ENCODE results near the gene TTC3. TPM values are rescaled to one million over a fixed set of nuclear protein-coding genes. Genes with fewer than 3 reads are reported as not detected.

Gene TTC3
- total and polyA plus RNA-seq, 7 experiments from 2014 or later: 66.6 to 208 (median 139) TPM

- no peak overlapping the region for H3K4me3 ChIP-seq (ENCODE audit: low read length)
- Mint-ChIP-seq H3K27ac (peak overlapping the region in 2 of 9 donors; percentile 41 to 45), H3K4me1 (peaks cover 0 to 12% (median 0%) of the 10 kb centered on the region in 7 donors), H3K27me3 (no peaks in the 10 kb centered on the region), H3K36me3 (peaks cover 19 to 79% (median 51%) of the 10 kb centered on the region in 5 donors), H3K4me3 (no peak overlapping the region), H3K9me3 (peaks cover 0 to 6% (median 0%) of the 10 kb centered on the region in 11 donors)
- DNase-seq: no peak
- ATAC-seq: no peak
- POLR2A ChIA-PET: no interaction called here
- intact Hi-C loops (cut with micrococcal nuclease): no loop called here
- no peaks in the 10 kb centered on the region for H3K9me3 ChIP-seq (ENCODE audit: control insufficient read depth in 2 of 3, low read length in 3 of 3)
- H3K27me3 ChIP-seq (ENCODE audit: control insufficient read depth in 2 of 2, insufficient read depth in 2 of 2, low read length in 2 of 2): no peaks in the 10 kb centered on the region
- CTCF ChIA-PET: no interaction called here
- H3K4me1 ChIP-seq (ENCODE audit: control insufficient read depth in 2 of 2, insufficient read depth in 2 of 2, low read length in 2 of 2): no peaks in the 10 kb centered on the region
- H3K36me3 ChIP-seq (ENCODE audit: control insufficient read depth in 2 of 3, insufficient read depth in 3 of 3, low read length in 3 of 3): peaks cover 0 to 53% (median 9%) of the 10 kb centered on the region in 3 experiments
- no peak overlapping the region for H3K27ac ChIP-seq (ENCODE audit: low read depth, low read length)
These were observed 73.5 kb downstream of the TTC3 start for GRCh38 chr21:37146320-37147235.

- H3K27me3 Mint-ChIP-seq: no peaks in the 10 kb centered on the region
- H3K4me3 ChIP-seq (ENCODE audit: low read length): no peak overlapping the region
- peaks cover 0 to 73% (median 8%) of the 10 kb centered on the region in 3 experiments for H3K36me3 ChIP-seq (ENCODE audit: control insufficient read depth in 2 of 3, insufficient read depth in 3 of 3, low read length in 3 of 3)
- ChIA-PET POLR2A (no interaction called here), CTCF (no interaction called here)
- H3K27ac ChIP-seq (ENCODE audit: low read depth, low read length): no peak overlapping the region
- no peaks in the 10 kb centered on the region for H3K27me3 ChIP-seq (ENCODE audit: control insufficient read depth in 2 of 2, insufficient read depth in 2 of 2, low read length in 2 of 2)
- no peaks in the 10 kb centered on the region for H3K9me3 ChIP-seq (ENCODE audit: control insufficient read depth in 2 of 3, low read length in 3 of 3)
- no peak for DNase-seq
- H3K4me1 Mint-ChIP-seq: peaks cover 0 to 12% (median 0%) of the 10 kb centered on the region in 7 donors
- H3K4me3 Mint-ChIP-seq: no peak overlapping the region
- H3K4me1 ChIP-seq (ENCODE audit: control insufficient read depth in 2 of 2, insufficient read depth in 2 of 2, low read length in 2 of 2): no peaks in the 10 kb centered on the region
- ATAC-seq: no peak
- no peaks in the 10 kb centered on the region for H3K9me3 Mint-ChIP-seq
- peaks cover 14 to 72% (median 46%) of the 10 kb centered on the region in 5 donors for H3K36me3 Mint-ChIP-seq
- H3K27ac Mint-ChIP-seq: peak overlapping the region in 2 of 9 donors; percentile 28 to 31
- intact Hi-C loops (cut with micrococcal nuclease): no loop called here
These were observed 76.4 kb downstream of the TTC3 start for GRCh38 chr21:37149411-37149810.

DNA sequence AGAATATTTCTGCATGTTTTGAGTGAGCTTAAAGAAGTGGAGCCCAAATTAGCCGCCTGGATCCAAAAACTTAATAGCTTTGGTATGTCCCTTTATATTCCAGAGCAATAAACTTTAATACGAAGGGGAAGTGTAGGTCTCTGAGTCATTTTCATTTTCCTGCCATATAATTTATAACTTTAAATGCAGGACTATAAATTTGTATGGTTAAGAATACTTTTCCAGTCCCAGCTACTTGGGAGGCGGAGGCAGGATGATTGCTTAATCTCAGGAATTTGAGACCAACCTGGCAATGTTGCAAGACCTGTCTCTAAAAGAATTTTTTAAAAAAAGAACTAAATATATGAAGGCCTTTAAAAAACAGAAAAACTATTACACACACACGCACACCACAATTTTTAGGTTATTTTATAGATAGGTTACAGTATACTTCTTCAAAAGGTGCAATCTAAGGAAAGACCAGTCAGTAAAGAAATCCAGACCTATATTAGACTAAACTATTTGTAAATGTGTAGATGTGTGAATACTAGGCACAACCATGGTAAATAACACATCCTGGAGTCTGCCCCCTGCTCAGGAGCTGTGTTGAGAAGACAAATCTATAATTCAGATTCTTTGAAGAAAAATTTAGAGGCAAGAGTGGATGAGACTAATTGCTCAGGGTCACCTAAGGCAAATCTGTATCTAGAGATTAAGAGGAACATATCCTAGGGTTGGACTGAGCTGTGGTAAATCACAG is 80.3 kb downstream of the TTC3 start:
- no peak overlapping the region for H3K4me3 ChIP-seq (ENCODE audit: low read length)
- no peaks in the 10 kb centered on the region for H3K9me3 ChIP-seq (ENCODE audit: control insufficient read depth in 2 of 3, low read length in 3 of 3)
- no peaks in the 10 kb centered on the region for H3K27me3 Mint-ChIP-seq
- H3K27me3 ChIP-seq (ENCODE audit: control insufficient read depth in 2 of 2, insufficient read depth in 2 of 2, low read length in 2 of 2): no peaks in the 10 kb centered on the region
- ATAC-seq (no peak), DNase-seq (no peak)
- H3K27ac ChIP-seq (ENCODE audit: low read depth, low read length): no peak overlapping the region
- H3K4me3 Mint-ChIP-seq: no peak overlapping the region
- POLR2A ChIA-PET: interaction anchor here (0.6 kb wide), 1 partner anchor 234 kb away, joined by 4 read pairs; no protein-coding TSS in a partner anchor
- CTCF ChIA-PET: interaction anchor here (0.6 kb wide), 1 partner anchor 39 kb away, joined by 3 read pairs; no protein-coding TSS in a partner anchor
- H3K36me3 ChIP-seq (ENCODE audit: control insufficient read depth in 2 of 3, insufficient read depth in 3 of 3, low read length in 3 of 3): peaks cover 0 to 70% (median 0%) of the 10 kb centered on the region in 3 experiments
- intact Hi-C loops (cut with micrococcal nuclease): no loop called here
- no peaks in the 10 kb centered on the region for H3K4me1 Mint-ChIP-seq
- no peaks in the 10 kb centered on the region for H3K4me1 ChIP-seq (ENCODE audit: control insufficient read depth in 2 of 2, insufficient read depth in 2 of 2, low read length in 2 of 2)
- H3K9me3 Mint-ChIP-seq: peaks cover 0 to 1% (median 0%) of the 10 kb centered on the region in 11 donors
- H3K27ac Mint-ChIP-seq: no peak overlapping the region
- H3K36me3 Mint-ChIP-seq: peaks cover 4 to 61% (median 50%) of the 10 kb centered on the region in 5 donors

DNA sequence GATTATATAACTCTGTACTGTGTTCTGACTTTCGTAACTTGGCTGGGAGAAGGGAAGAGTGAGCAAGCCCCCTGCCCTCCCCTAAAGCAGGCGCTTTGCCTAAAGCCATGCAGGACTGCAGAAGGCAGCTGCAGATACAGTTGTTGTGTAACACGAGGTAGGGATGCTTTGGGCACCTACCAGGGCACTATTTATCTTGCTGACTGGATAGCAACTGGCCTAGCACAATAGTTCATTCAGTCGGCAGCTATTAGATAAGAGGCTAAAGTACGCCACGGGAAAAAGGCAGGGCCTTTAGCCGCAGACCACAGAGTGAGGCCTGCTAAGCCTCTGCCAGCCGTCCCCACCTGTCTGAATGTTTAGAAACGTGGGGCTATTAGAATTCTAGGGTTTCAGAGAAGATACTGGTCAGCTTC is 80.9 kb downstream of the TTC3 start:
- DNase-seq (no peak), ATAC-seq (no peak)
- Histone ChIP-seq H3K27ac (ENCODE audit: low read depth, low read length) (no peak overlapping the region), H3K36me3 (ENCODE audit: control insufficient read depth in 2 of 3, insufficient read depth in 3 of 3, low read length in 3 of 3) (peaks cover 0 to 74% (median 0%) of the 10 kb centered on the region in 3 experiments), H3K9me3 (ENCODE audit: control insufficient read depth in 2 of 3, low read length in 3 of 3) (no peaks in the 10 kb centered on the region), H3K4me3 (ENCODE audit: low read length) (no peak overlapping the region), H3K27me3 (ENCODE audit: control insufficient read depth in 2 of 2, insufficient read depth in 2 of 2, low read length in 2 of 2) (no peaks in the 10 kb centered on the region), H3K4me1 (ENCODE audit: control insufficient read depth in 2 of 2, insufficient read depth in 2 of 2, low read length in 2 of 2) (no peaks in the 10 kb centered on the region)
- Mint-ChIP-seq H3K4me3 (no peak overlapping the region), H3K36me3 (peaks cover 8 to 63% (median 56%) of the 10 kb centered on the region in 5 donors), H3K27ac (peak overlapping the region in 1 of 9 donors; percentile 38), H3K9me3 (peaks cover 0 to 1% (median 0%) of the 10 kb centered on the region in 11 donors), H3K4me1 (peaks cover 0 to 3% (median 0%) of the 10 kb centered on the region in 7 donors), H3K27me3 (no peaks in the 10 kb centered on the region)
- POLR2A ChIA-PET: no interaction called here
- intact Hi-C loops (cut with micrococcal nuclease): no loop called here
- CTCF ChIA-PET: interaction anchor here (0.6 kb wide), 1 partner anchor 38 kb away, joined by 3 read pairs; no protein-coding TSS in a partner anchor

DNA sequence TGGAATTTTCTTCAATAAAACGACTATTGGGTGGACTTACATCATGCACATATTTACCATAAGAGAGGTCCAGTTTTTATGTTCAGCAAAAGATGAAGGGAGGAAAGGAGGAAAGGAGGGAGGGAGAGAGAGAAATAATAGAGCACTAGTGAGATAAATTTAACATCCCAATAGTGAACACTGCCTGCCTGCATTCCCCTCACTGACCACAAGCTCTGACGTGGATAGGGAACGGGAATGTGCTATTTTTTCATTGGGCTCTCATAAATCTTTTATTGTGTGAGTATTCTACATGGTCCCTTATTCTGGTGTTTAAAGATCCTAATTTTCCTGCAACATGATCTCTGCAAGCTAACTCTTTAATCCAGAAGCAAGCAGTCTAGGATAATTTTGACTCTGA is 82.1 kb downstream of the TTC3 start:
- H3K27ac Mint-ChIP-seq: peak overlapping the region in 1 of 9 donors; percentile 37
- no peak for ATAC-seq
- Histone ChIP-seq H3K27me3 (ENCODE audit: control insufficient read depth in 2 of 2, insufficient read depth in 2 of 2, low read length in 2 of 2) (no peaks in the 10 kb centered on the region), H3K4me3 (ENCODE audit: low read length) (no peak overlapping the region), H3K4me1 (ENCODE audit: control insufficient read depth in 2 of 2, insufficient read depth in 2 of 2, low read length in 2 of 2) (no peaks in the 10 kb centered on the region), H3K36me3 (ENCODE audit: control insufficient read depth in 2 of 3, insufficient read depth in 3 of 3, low read length in 3 of 3) (peaks cover 0 to 80% (median 3%) of the 10 kb centered on the region in 3 experiments), H3K9me3 (ENCODE audit: control insufficient read depth in 2 of 3, low read length in 3 of 3) (no peaks in the 10 kb centered on the region), H3K27ac (ENCODE audit: low read depth, low read length) (no peak overlapping the region)
- ChIA-PET CTCF (interaction anchor here (1.5 kb wide), 1 partner anchor 12 kb away, joined by 6 read pairs; no protein-coding TSS in a partner anchor), POLR2A (interaction anchor here (0.7 kb wide), 1 partner anchor 14 kb away, joined by 3 read pairs; no protein-coding TSS in a partner anchor)
- peaks cover 0 to 1% (median 0%) of the 10 kb centered on the region in 11 donors for H3K9me3 Mint-ChIP-seq
- peaks cover 14 to 61% (median 52%) of the 10 kb centered on the region in 5 donors for H3K36me3 Mint-ChIP-seq
- H3K4me3 Mint-ChIP-seq: no peak overlapping the region
- intact Hi-C loops (cut with micrococcal nuclease): no loop called here
- peaks cover 0 to 9% (median 0%) of the 10 kb centered on the region in 7 donors for H3K4me1 Mint-ChIP-seq
- DNase-seq: no peak
- no peaks in the 10 kb centered on the region for H3K27me3 Mint-ChIP-seq

DNA sequence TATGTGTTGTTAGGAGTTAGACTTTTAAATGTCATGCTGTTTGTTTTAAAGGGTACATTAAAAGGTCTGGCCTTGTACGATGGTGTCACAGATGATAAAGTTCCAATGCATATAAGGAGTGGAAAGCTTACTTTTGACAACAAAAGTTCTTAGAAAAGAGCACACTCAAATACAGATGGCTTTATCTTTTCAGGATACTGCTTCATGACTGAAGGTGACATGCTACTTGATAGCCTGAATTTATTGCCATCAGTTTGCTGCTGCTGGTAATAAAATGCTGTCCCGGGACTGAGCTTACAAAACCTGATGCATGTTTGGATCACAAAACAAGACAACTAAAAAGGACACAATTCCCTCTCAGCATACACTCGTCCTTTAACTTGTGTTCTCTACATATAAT is 84.9 kb downstream of the TTC3 start:
- Mint-ChIP-seq H3K36me3 (peaks cover 10 to 55% (median 47%) of the 10 kb centered on the region in 5 donors), H3K9me3 (peaks cover 0 to 1% (median 0%) of the 10 kb centered on the region in 11 donors), H3K27me3 (no peaks in the 10 kb centered on the region), H3K4me1 (peaks cover 0 to 9% (median 0%) of the 10 kb centered on the region in 7 donors), H3K27ac (peak overlapping the region in 3 of 9 donors; percentile 32 to 51 (median 38)), H3K4me3 (no peak overlapping the region)
- ATAC-seq (no peak), DNase-seq (no peak)
- H3K9me3 ChIP-seq (ENCODE audit: control insufficient read depth in 2 of 3, low read length in 3 of 3): no peaks in the 10 kb centered on the region
- no peaks in the 10 kb centered on the region for H3K27me3 ChIP-seq (ENCODE audit: control insufficient read depth in 2 of 2, insufficient read depth in 2 of 2, low read length in 2 of 2)
- intact Hi-C loops (cut with micrococcal nuclease): no loop called here
- H3K4me3 ChIP-seq (ENCODE audit: low read length): no peak overlapping the region
- ChIA-PET POLR2A (no interaction called here), CTCF (no interaction called here)
- H3K27ac ChIP-seq (ENCODE audit: low read depth, low read length): no peak overlapping the region
- H3K4me1 ChIP-seq (ENCODE audit: control insufficient read depth in 2 of 2, insufficient read depth in 2 of 2, low read length in 2 of 2): no peaks in the 10 kb centered on the region
- peaks cover 0 to 83% (median 7%) of the 10 kb centered on the region in 3 experiments for H3K36me3 ChIP-seq (ENCODE audit: control insufficient read depth in 2 of 3, insufficient read depth in 3 of 3, low read length in 3 of 3)

Data from naive thymus-derived CD4-positive, alpha-beta T cell (primary cell).